Stimulated activated CD4-positive, alpha-beta T cell treated with anti-CD3 and anti-CD28 coated beads, Interleukin-1b, Interleukin-23, amount 100 ng/mL, for 24 hours (primary cell): ENCODE results near the gene SLC2A13.

Experiments
- DNase-seq, 4 experiments: peaks; one replicate each; pipeline ENCODE4 v3.0.0-alpha.2; 2020; ENCODE audit warnings: low read depth in 4 of 4, low spot score in 1 of 4

SLC2A13 gene

GRCh38 chr12:40105515-40106201, at the start of gene SLC2A13:
Gene SLC2A13, minus strand, starts transcription at chr12:40106081. Its CDS starts 273 bp downstream, at chr12:40105808.
- peak; percentile 35 to 58 (median 54) for DNase-seq

- DNase-seq, result no peak
Measured at GRCh38 chr12:40154381-40154780, 48.5 kb upstream of the SLC2A13 start.

GRCh38 chr12:40153432-40153831, 47.6 kb upstream of the SLC2A13 start:
- no peak for DNase-seq

GRCh38 chr12:40152783-40153383, 47.0 kb upstream of the SLC2A13 start:
- DNase-seq, result peak in 3 of 4 experiments; percentile 8 to 28 (median 11)

- no peak for DNase-seq
Measured at GRCh38 chr12:40149673-40150260, 43.9 kb upstream of the SLC2A13 start.

GRCh38 chr12:40146800-40147797, 41.2 kb upstream of the SLC2A13 start:
- DNase-seq, result no peak

- no peak for DNase-seq
Measured at GRCh38 chr12:40145896-40146295, 40.0 kb upstream of the SLC2A13 start.

GRCh38 chr12:40144023-40144422, 38.1 kb upstream of the SLC2A13 start:
- DNase-seq, result no peak

GRCh38 chr12:40142001-40142744, 36.3 kb upstream of the SLC2A13 start:
- DNase-seq, result no peak

- no peak for DNase-seq
Measured at GRCh38 chr12:40138526-40138925, 32.6 kb upstream of the SLC2A13 start.

- DNase-seq, result no peak
Measured at GRCh38 chr12:40137252-40137651, 31.4 kb upstream of the SLC2A13 start.

- DNase-seq, result no peak
Measured at GRCh38 chr12:40127408-40127807, 21.5 kb upstream of the SLC2A13 start.

GRCh38 chr12:40123496-40123895, 17.6 kb upstream of the SLC2A13 start:
- no peak for DNase-seq

GRCh38 chr12:40122842-40123241, 17.0 kb upstream of the SLC2A13 start:
- no peak for DNase-seq

- no peak for DNase-seq
Measured at GRCh38 chr12:40117818-40118217, 11.9 kb upstream of the SLC2A13 start.

GRCh38 chr12:40110586-40110985, 4.7 kb upstream of the SLC2A13 start:
- DNase-seq, result no peak

GRCh38 chr12:40107803-40108620, 2.1 kb upstream of the SLC2A13 start:
- peak in 1 of 4 experiments; percentile 25 for DNase-seq

- DNase-seq, result peak; percentile 78 to 93 (median 90)
Measured at GRCh38 chr12:40107098-40107802, 1.4 kb upstream of the SLC2A13 start.

GRCh38 chr12:40106655-40107054, 774 bp upstream of the SLC2A13 start:
- DNase-seq, result no peak
